SH-SY5Y (cell line): ENCODE results near the gene ZCWPW2.

Experiments used
- GATA2 ChIP-seq: IDR thresholded peaks from 2 replicates; pipeline ENCODE4 v1.6.1; 2011; ENCODE audit warnings: mild to moderate bottlenecking, low read depth, low read length
- GATA3 ChIP-seq: IDR thresholded peaks from 2 replicates; pipeline ENCODE4 v1.6.1; 2011; ENCODE audit warnings: low read depth, mild to moderate bottlenecking, low read length, moderate library complexity

DNA sequence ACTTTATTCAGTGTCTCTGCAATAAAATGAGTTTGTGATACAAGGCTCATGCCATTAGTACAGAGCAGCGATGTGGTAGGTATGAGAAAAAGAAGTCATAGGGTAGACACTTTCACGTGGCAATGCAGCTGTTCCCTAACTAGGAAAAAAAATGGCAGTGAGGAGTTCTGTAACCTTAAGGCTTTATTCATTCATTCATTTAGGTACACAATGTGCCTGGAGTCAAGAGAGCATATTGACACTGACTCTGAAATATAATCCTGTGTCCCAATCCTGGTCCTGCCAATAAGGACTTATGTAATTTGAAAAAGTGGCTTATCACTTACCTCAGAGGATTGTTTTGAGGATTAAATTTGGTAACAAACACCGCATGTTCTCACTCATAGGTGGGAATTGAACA lies 173.1 kb downstream of the ZCWPW2 start:
- no peak for TF ChIP-seq GATA2
- no peak for TF ChIP-seq GATA3
